ENCODE measurements around the gene ENTPD1.

The ENTPD1 gene

GRCh38 chr10:95832216-95833041 lies 76.5 kb downstream of the ENTPD1 start:
- no peak for DNase-seq (ENCODE audit: low spot score)

- DNase-seq (ENCODE audit: low spot score), result no peak
Measured at GRCh38 chr10:95833042-95833610, 77.2 kb downstream of the ENTPD1 start.

- no peak for DNase-seq (ENCODE audit: low spot score)
Measured at GRCh38 chr10:95834406-95834805, 78.4 kb downstream of the ENTPD1 start.

GRCh38 chr10:95835149-95835860 lies 79.3 kb downstream of the ENTPD1 start:
- no peak for DNase-seq (ENCODE audit: low spot score)

GRCh38 chr10:95835911-95836310 lies 79.9 kb downstream of the ENTPD1 start:
- DNase-seq (ENCODE audit: low spot score), result no peak

DNA sequence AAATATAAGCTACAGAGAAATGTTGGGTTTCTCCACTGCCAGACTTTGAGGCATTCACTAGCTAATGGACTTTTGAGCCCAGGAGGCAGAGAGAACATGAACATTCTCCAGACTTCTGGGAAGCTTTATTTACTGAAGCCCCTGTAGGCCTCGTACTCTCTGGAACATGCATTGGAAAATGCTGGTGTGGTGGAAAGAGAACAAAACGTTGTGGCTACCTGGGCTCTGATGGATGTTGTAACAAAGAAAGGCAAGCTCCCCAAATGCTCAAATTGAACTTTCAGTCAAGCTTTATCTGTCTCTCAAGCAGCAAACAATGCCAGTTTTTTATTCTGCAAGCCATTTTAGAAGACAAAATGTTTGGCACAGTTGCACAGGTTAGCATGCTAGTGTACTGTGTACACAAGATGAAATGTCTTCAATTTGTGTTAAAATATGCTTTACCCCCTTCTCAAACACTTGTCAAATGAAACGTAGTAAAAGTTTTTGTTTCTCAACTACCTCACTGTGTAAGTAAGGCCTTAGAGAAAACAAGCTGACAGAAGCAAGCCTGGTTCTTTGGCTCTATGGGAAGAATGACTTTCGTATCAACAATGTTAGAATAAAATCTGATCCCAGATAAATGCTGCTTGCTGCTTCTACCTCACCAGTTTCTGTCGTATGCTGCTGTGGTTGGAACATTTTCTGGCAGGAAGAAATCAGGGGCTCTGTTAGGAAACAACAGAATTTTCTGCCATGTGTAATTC lies 80.8 kb downstream of the ENTPD1 start:
- no peak for DNase-seq (ENCODE audit: low spot score)

- no peak for DNase-seq (ENCODE audit: low spot score)
Measured at GRCh38 chr10:95837356-95837776, 81.4 kb downstream of the ENTPD1 start.

DNA sequence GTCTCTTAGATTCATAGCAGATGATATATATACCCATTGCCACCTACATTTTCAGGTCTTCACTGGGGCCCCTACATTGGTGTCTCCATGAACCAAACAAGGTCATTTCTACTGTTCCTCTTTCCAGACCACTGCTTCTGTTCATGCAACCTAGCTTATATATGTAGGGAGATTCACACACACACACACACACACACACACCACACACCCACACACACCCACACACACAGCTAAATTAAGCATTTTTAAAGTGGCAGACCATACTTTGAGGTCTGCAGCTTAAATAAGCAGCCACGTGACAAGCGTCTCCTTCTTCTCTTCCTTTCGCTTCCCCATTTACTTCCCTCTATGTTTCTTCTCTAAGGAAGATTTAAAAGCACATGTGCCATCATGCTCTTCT lies 81.8 kb downstream of the ENTPD1 start:
- DNase-seq (ENCODE audit: low spot score), result no peak

- DNase-seq (ENCODE audit: low spot score), result no peak
Measured at GRCh38 chr10:95840121-95840520, 84.2 kb downstream of the ENTPD1 start.

DNA sequence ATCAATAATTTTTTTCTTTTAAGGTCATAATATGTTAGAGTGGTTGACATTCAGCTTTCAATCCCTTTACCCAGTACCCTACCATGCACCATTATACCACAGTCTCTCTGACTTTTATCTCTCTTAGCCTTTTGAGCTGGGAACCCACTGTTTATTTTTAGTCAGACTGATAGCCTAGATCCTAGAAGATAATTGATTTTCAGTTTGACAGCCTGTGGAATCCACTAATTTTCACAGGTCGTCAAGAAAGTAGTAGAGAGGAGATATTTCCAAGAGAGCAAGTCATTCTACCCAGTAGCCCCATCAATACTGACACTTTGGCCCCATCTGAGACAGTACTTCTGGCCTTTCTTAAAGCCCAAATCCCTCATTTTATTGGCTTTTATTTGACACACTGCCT lies 84.7 kb downstream of the ENTPD1 start:
- no peak for DNase-seq (ENCODE audit: low spot score)

DNA sequence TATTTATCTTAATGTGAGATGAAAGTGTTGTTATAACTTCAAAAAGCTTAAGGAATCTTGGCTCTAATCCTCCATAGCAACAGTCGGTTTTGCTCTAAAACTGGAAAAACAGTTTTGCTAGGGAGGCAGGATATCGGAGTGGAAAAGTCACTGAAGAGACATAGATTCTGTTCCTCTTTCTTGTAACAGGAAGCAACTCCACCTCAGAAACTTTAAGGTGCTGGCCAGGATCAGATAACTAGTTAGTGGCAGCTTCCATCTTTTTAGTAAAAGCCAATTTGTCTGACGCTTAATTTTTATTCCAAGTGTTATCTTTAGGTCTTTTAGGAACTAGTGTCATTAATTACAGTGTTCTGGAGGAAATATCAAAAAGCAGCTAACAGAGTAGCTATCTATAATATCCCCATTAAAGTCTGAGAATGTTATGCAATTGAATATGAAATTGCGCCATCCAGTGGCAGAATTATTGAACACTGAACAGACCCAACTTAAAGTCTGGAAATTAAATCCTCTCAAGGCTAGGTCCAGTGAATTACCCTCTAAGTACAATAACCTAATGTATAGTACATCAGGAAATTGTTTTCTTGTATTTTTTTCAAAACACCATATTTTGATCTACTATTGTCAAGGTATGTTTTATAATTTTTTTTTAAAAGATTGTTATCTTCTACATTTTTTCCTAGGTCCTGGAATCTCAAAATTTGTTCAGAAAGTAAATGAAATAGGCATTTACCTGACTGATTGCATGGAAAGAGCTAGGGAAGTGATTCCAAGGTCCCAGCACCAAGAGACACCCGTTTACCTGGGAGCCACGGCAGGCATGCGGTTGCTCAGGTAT lies 85.9 kb downstream of the ENTPD1 start:
- peak; percentile 24 for DNase-seq (ENCODE audit: low spot score)

- DNase-seq (ENCODE audit: low spot score), result no peak
Measured at GRCh38 chr10:95845411-95845810, 89.4 kb downstream of the ENTPD1 start.

- no peak for DNase-seq (ENCODE audit: low spot score)
Measured at GRCh38 chr10:95847007-95847406, 91.0 kb downstream of the ENTPD1 start.

- no peak for DNase-seq (ENCODE audit: low spot score)
Measured at GRCh38 chr10:95848841-95849240, 92.9 kb downstream of the ENTPD1 start.

DNA sequence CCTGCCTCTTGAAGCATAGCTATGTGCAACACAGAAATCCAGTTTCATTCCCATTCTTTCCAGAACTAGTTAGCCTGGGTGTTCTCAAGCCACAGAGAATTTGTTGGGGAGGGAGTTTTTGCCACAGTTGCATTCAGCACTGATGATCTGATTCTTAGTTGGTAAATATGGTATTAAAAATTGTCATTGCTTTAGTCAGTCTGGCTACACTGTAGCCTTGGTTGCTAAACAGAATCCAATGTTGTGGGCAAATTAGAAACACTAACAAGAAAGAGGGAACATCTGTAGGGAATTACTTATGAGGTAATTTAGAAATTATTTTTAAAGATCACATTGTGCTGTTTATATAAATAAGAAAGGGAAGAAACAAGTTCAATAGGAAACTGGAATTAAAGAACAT lies 94.8 kb downstream of the ENTPD1 start:
- DNase-seq (ENCODE audit: low spot score), result no peak

- DNase-seq (ENCODE audit: low spot score), result no peak
Measured at GRCh38 chr10:95860166-95860940, 104.4 kb downstream of the ENTPD1 start.

GRCh38 chr10:95861386-95861785 lies 105.4 kb downstream of the ENTPD1 start:
- DNase-seq (ENCODE audit: low spot score), result no peak

- peak; percentile 15 for DNase-seq (ENCODE audit: low spot score)
Measured at GRCh38 chr10:95864906-95865813, 109.2 kb downstream of the ENTPD1 start.

- DNase-seq (ENCODE audit: low spot score), result no peak
Measured at GRCh38 chr10:95865814-95866466, 110.0 kb downstream of the ENTPD1 start.
